ENCODE results near the gene GLO1.

GRCh38 chr6:38632490-38632889 lies 70.5 kb downstream of the GLO1 start:
- TF ChIP-seq RCOR1 (IDR thresholded peaks at IDR 0.05; ENCODE audit: low read length) (no peak), CTCF (IDR thresholded peaks at IDR 0.05) (no peak), CHD2 (IDR thresholded peaks at IDR 0.05; ENCODE audit: low read length, partially characterized antibody) (no peak), RAD21 (IDR thresholded peaks at IDR 0.05; ENCODE audit: low read length) (no peak), TCF12 (IDR thresholded peaks at IDR 0.05) (no peak), ZBTB33 (IDR thresholded peaks at IDR 0.05; ENCODE audit: borderline replicate concordance, low read depth) (no peak), JUND (IDR thresholded peaks at IDR 0.05) (no peak), FOXJ3 (CRISPR knock-in tag; IDR thresholded peaks at IDR 0.05) (no peak), GABPA (IDR thresholded peaks at IDR 0.05; ENCODE audit: low read depth) (no peak), EP300 (IDR thresholded peaks at IDR 0.05; ENCODE audit: borderline replicate concordance in 1 of 2, low read depth in 1 of 2, low read length in 1 of 2) (no peak), POLR2AphosphoS5 (IDR thresholded peaks at IDR 0.05; ENCODE audit: low read depth, low read length) (no peak), USF2 (IDR thresholded peaks at IDR 0.05; ENCODE audit: borderline replicate concordance, low read depth, low read length) (no peak)
